Measurements from ENCODE around the gene ZNF564. TPM values are rescaled to one million over a fixed set of nuclear protein-coding genes. Genes with fewer than 3 reads are reported as not detected.

ZNF564 gene
- total and polyA plus RNA-seq, 2 of the 8 experiments (the other 6 are each of a cell fraction or from before 2014, with no cell fraction given) = 0.89 to 10.4 TPM

DNA sequence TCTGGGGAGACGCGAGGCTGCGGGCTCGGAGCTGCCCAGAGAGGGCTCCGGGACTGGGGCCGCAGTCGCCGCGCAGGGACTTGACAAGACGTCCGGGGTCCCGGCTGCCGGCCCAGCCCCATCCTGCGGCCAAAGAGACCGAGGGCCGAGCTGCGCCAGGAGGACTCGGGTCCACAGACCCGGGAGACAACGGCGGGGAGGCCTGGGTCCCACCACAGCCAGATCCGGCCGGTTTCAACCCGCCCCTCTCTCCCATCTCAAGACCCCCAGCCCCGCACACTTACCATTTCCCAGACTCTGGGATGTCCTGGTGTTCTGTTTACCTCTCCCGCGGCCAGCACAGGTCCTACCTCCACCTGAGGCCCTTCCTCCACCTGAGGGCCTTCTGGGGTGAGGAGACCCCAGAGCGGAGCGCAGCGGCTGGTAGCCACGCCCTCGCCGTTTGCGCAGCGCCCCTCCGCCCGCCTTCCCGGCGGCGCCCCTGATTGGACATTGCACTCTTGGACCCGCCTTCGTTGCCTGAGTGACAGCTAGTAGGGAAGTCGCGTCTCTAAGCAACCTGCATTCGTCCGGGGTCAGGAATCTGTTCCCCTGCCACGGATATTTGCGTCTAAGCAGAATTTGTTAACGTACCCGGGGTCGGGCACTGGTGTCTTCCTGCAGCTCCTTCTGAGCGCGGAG is 66.8 kb downstream of the ZNF564 start, which contains the start of gene ZNF709:
ZNF709 (minus strand) TSS at position 446 of the 681 bp plus-strand sequence; CDS start at position 287, 159 bp downstream.
- peak; percentile 63 for FAIRE-seq
- Histone ChIP-seq H3K4ac (replicated peaks; ENCODE audit: insufficient read length, low read depth, low read length) (peak within 1 kb of the TSS; percentile 14), H3K4me1 (replicated peaks in 1 of 4; ENCODE audit: control insufficient read depth in 3 of 4, insufficient read depth in 4 of 4, low read length in 3 of 4) (0 out of 7 replicates have a peak, but pooled peaks cover 0 to 1% (median 0%) of the 10 kb centered on the region in 4 experiments), H3K23ac (ENCODE audit: insufficient read length) (no peak within 1 kb of the TSS), H2BK12ac (ENCODE audit: low read depth, low read length) (peak within 1 kb of the TSS; percentile 39; the same call in 1 of the 2 replicates), H3K4me3 (ENCODE audit: extremely low read depth in 1 of 4, insufficient read depth in 2 of 4, low read depth in 3 of 4, low read length in 4 of 4) (peak within 1 kb of the TSS; percentile 75 to 86 (median 82)), H3K9me3 (ENCODE audit: insufficient read depth in 2 of 2, low read depth in 1 of 2, low read length in 1 of 2) (no peaks in the 10 kb centered on the region), H4K5ac (ENCODE audit: insufficient read length, low read depth, low read length) (no peak within 1 kb of the TSS), H4K8ac (ENCODE audit: extremely low read depth, insufficient read depth, low read length) (peak within 1 kb of the TSS; percentile 95), H2BK120ac (replicated peaks; ENCODE audit: low read depth, low read length) (no peak within 1 kb of the TSS), H3K14ac (ENCODE audit: insufficient read length) (no peak within 1 kb of the TSS), H2BK20ac (ENCODE audit: low read length) (no peak within 1 kb of the TSS), H3K36me3 (ENCODE audit: control insufficient read depth in 2 of 4, insufficient read depth in 4 of 4, low read length in 3 of 4) (no peaks in the 10 kb centered on the region), H3K18ac (ENCODE audit: extremely low read depth, low read length) (peak within 1 kb of the TSS; percentile 83), H2BK5ac (ENCODE audit: low read depth, low read length) (no peak within 1 kb of the TSS; the same call in 1 of the 2 replicates), H2AK5ac (ENCODE audit: low read depth, low read length) (no peak within 1 kb of the TSS), H4K91ac (replicated peaks; ENCODE audit: insufficient read length, low read length) (no peak within 1 kb of the TSS), H4K20me1 (replicated peaks in 1 of 2; ENCODE audit: control insufficient read depth in 1 of 2, insufficient read depth in 2 of 2, low read length in 2 of 2) (no peaks in the 10 kb centered on the region), H2BK15ac (ENCODE audit: low read length) (no peak within 1 kb of the TSS), H3K4me2 (ENCODE audit: insufficient read depth in 1 of 2, low read depth in 2 of 2, low read length in 2 of 2) (peak within 1 kb of the TSS; percentile 86 to 94), H3K9ac (replicated peaks in 1 of 4; ENCODE audit: extremely low read depth in 1 of 4, low read depth in 3 of 4, low read length in 3 of 4) (peak within 1 kb of the TSS; percentile 39 to 96 (median 62)), H3K79me2 (ENCODE audit: control insufficient read depth in 1 of 2, insufficient read depth in 2 of 2, low read length in 2 of 2) (no peaks in the 10 kb centered on the region), H3K27ac (ENCODE audit: low read depth, low read length) (0 out of 2 replicates have a peak within 1 kb of the TSS, but pooled peaks have one; percentile 3), H3K27me3 (replicated peaks in 1 of 4; ENCODE audit: control insufficient read depth in 3 of 4, extremely low read depth in 1 of 4, insufficient read depth in 3 of 4, low read length in 3 of 4) (peaks cover 0 to 3% (median under 1%) of the 10 kb centered on the region in 4 experiments; a peak in 2 of 7 replicates), H2AFZ (ENCODE audit: low read length) (peak within 1 kb of the TSS; percentile 78), H3K23me2 (ENCODE audit: low read depth, low read length) (peaks cover 7% of the 10 kb centered on the region), H3K79me1 (ENCODE audit: low read depth, low read length) (no peaks in the 10 kb centered on the region), H3K56ac (replicated peaks; ENCODE audit: insufficient read length, low read depth, low read length) (peak within 1 kb of the TSS; percentile 80)
- ChIA-PET POLR2A (ENCODE audit: partially characterized antibody) (interaction anchor here (0.8 to 4.9 kb wide), 8 partner anchors 12 to 672 kb away, joined by 3 to 43 read pairs (median 3); a partner anchor contains a TSS), CTCF (ENCODE audit: partially characterized antibody) (interaction anchor here (0.6 to 0.8 kb wide), 2 partner anchors 11 to 229 kb away, joined by 3 read pairs; no protein-coding TSS in a partner anchor)
- whole genome bisulfite sequencing, 2 experiments (ENCODE audit: extremely low coverage in 1 of 2, insufficient coverage in 1 of 2, insufficient read length in 1 of 2, insufficient replicate concordance in 2 of 2, low coverage in 1 of 2, low lambda C conversion rate in 2 of 2, missing lambda C conversion rate in 1 of 2) = 1% methylated on average over 49 of the region's 53 CpGs; no CpG with 5 or more reads in 1 of the 2 experiments
- peak; percentile 88 to 98 for DNase-seq (ENCODE audit: low read depth in 1 of 2, low spot score in 2 of 2)
- peak; percentile 29 for TF ChIP-seq EZH2 (IDR thresholded peaks at IDR 0.05; ENCODE audit: low read depth, low read length, severe bottlenecking)
- peak; percentile 89 for TF ChIP-seq TBP (IDR thresholded peaks at IDR 0.05; ENCODE audit: low read depth, low read length)
- no peak for TF ChIP-seq BCL11A (IDR thresholded peaks at IDR 0.05; ENCODE audit: low read depth in 2 of 2, low read length in 2 of 2)
- TF ChIP-seq NANOG (IDR thresholded peaks at IDR 0.05; ENCODE audit: insufficient read depth, low read depth, low read length, poor library complexity, severe bottlenecking) = no peak
- no peak for TF ChIP-seq CBX5 (IDR thresholded peaks at IDR 0.05; ENCODE audit: low read depth, low read length)
- no peak for TF ChIP-seq CBX8 (IDR thresholded peaks at IDR 0.05; ENCODE audit: borderline replicate concordance, low read depth, low read length)
- TF ChIP-seq NRF1 (IDR thresholded peaks at IDR 0.05; ENCODE audit: low read depth, low read length) = no peak
- TF ChIP-seq CEBPB (IDR thresholded peaks at IDR 0.05; ENCODE audit: low read depth, low read length) = no peak
- peak; percentile 32; the same call in 1 of the 2 replicates for TF ChIP-seq SP2 (IDR thresholded peaks at IDR 0.05; ENCODE audit: low read length)
- peak; percentile 94 for TF ChIP-seq POLR2AphosphoS5 (IDR thresholded peaks at IDR 0.05; ENCODE audit: low read depth, low read length)
- no peak for TF ChIP-seq CHD1 (IDR thresholded peaks at IDR 0.05; ENCODE audit: low read depth, low read length)
- TF ChIP-seq BACH1 (IDR thresholded peaks at IDR 0.05; ENCODE audit: low read length) = no peak
